Epithelial cell of esophagus (primary cell): ENCODE data around the gene RPTOR.

Experiments
- DNase-seq: peaks from one replicate; pipeline ENCODE4 v3.0.0; 2010; ENCODE audit warnings: low read depth
- H3K4me3 ChIP-seq: 2 replicates; pipeline ENCODE4 v1.5.1; 2011; ENCODE audit warnings: mild to moderate bottlenecking, low read length, control low read depth
- TF ChIP-seq, protein P1 (sequence below): IDR thresholded peaks from 2 replicates; pipeline ENCODE4 v1.5.1; 2011; ENCODE audit warnings: low read depth, mild to moderate bottlenecking, low read length, control low read depth, inconsistent platforms; ENCODE audit not compliant: insufficient read depth; ENCODE audit errors: missing control alignments

RPTOR gene

GRCh38 chr17:80959330-80960036 is 414.8 kb downstream of the RPTOR start:
- no peak overlapping the region for H3K4me3 ChIP-seq
- DNase-seq = no peak
- TF ChIP-seq, protein P1, sequence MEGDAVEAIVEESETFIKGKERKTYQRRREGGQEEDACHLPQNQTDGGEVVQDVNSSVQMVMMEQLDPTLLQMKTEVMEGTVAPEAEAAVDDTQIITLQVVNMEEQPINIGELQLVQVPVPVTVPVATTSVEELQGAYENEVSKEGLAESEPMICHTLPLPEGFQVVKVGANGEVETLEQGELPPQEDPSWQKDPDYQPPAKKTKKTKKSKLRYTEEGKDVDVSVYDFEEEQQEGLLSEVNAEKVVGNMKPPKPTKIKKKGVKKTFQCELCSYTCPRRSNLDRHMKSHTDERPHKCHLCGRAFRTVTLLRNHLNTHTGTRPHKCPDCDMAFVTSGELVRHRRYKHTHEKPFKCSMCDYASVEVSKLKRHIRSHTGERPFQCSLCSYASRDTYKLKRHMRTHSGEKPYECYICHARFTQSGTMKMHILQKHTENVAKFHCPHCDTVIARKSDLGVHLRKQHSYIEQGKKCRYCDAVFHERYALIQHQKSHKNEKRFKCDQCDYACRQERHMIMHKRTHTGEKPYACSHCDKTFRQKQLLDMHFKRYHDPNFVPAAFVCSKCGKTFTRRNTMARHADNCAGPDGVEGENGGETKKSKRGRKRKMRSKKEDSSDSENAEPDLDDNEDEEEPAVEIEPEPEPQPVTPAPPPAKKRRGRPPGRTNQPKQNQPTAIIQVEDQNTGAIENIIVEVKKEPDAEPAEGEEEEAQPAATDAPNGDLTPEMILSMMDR = no peak

- no peak for DNase-seq
- H3K4me3 ChIP-seq = no peak overlapping the region
- TF ChIP-seq, protein P1 = no peak
Observed at GRCh38 chr17:80960037-80960796, 415.6 kb downstream of the RPTOR start.

DNA sequence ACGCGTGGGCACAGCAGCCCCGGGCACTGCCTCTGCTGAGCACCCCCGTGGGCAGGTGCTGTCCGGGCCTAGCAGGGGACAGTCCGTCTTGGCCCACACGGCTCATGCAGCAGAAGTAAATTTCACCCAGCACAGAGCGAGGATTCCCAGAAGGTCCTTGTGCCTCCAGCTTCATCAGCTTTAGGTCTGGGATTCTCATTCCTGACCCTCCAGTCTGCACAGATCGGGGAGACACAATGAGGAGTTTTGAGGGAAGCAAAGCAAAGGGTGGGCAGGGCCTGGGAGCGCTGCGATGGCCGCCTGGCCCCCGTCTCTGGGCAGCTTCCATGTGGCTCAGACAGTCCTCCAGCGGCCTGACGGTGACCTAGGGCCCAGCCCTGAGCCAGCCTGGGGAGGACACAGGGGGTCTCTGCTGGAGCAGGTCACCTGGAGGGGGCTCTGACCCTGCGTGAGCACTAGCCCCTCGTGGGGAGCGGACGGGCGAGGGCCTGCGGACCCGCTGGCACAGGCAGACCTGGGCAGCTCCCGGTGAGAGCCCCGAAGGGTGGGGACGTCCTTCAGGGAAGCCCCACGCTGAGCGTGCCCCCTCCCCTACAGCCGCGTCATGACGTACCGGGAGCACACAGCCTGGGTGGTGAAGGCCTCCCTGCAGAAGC is 416.3 kb downstream of the RPTOR start:
- H3K4me3 ChIP-seq = no peak overlapping the region
- TF ChIP-seq, protein P1 = no peak
- no peak for DNase-seq

DNA sequence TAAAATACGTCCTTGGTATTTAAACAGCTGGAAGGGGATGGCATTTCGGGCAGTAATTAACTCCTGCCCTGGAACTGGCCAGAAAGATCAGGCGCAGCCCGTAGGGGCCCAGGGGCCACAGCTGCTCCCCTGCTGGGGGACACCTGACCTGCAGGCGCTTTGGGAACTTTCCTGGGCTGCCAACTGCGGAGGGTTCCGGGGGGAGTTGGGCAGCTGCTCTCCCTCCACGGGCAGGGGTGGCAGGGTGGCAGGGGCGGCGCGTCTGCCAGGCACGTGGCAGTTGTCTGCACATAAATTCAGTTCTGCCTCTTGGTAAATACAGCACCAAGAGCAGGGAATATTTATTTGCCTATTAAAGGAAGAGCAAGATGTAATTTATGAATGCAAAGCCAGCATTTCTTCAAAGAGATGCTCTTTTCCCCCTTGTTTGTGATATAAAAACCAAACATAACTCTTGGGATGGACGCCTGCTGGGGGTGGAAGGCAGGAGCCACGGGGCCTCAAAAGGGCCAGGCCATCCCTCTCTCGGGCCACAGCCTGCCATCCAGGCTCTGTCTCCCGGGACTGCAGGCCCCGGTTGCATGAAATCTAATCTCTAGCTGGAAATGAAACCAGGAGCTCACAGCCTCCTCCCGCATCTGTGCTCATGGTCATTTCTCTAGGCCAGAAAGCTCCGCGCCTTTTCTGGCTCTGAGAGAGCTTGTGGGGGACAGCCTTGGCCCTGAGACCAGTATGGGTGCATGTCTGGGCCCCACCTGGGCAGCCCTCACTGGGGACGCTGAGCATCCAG is 417.1 kb downstream of the RPTOR start:
- no peak overlapping the region for H3K4me3 ChIP-seq
- TF ChIP-seq, protein P1 = no peak
- no peak for DNase-seq

DNA sequence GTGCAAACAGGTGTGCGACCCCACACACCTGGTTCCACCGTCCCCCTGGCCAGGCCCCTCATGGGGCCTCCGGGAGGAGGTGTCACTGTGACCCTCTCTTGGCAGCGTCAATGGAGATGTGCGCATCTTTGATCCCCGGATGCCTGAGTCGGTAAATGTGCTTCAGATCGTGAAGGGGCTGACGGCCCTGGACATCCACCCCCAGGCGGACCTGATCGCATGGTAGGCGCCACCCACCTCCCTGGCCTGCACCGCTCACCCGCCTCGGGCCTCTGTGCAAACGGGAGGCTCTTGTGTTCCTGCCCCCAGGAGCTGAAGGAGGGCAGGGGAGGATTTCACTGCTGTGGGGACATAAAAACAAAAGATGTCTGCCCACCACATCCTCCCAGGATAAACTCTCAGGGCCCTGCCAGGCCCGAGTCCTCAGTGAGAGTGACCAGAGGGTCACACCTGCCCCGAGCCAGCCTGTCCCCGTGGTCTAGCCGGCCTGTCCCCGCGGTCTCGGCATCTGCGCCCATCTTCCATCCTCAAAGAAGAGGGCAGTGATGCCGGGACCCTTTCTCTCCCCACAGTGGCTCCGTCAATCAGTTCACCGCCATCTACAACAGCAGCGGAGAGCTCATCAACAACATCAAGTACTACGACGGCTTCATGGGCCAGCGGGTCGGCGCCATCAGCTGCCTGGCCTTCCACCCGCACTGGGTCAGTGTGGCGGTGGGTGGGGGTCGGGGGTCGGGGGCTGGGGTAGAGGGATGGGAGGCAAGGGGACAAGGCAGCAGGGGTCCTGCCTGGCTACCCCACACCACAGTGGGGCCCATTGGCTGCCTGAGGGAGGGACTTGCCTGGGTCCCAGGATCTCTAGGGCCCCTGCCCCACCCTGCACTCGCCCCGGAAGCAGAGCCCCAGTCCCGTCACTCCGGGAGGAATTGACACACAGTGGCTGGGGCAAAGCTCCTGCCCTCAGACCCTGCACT is 418.0 kb downstream of the RPTOR start:
- no peak overlapping the region for H3K4me3 ChIP-seq
- DNase-seq = no peak
- TF ChIP-seq, protein P1 = no peak
